Left colon (tissue), 2 donors: ENCODE results near the gene GRB14. TPM values are rescaled to one million over a fixed set of nuclear protein-coding genes. Genes with fewer than 3 reads are reported as not detected.

Experiments used
- ATAC-seq: fragments of 200-7000 bp; cut with Tn5 transposase; one replicate; pipeline ENCODE4 v1.9.1; 2020; ENCODE audit warnings: mild to moderate bottlenecking, moderate library complexity
- DNase-seq, 2 donors: peaks; one replicate each; pipeline ENCODE4 v3.0.0-alpha.2; 2020
- intact Hi-C, 2 donors: fragments of 100-400 bp; cut with DNase I in 1 of 2; cut with micrococcal nuclease in 1 of 2; formaldehyde crosslinking; loops; one replicate each; pipeline versions ENCODE4 v1.11.2 to v1.14.0; 2022; cut with DNase I, micrococcal nuclease
- total RNA-seq, 2 donors: library from RNA; stranded (reverse); fragmentation: NEBNext Ultra II Directional; extraction: Animal tissue kit (Norgen Biotek cat#: 25700); gene quantifications; one replicate each; pipeline ENCODE4 v1.2.1, GENCODE V29; 2021
- donor health status: DM: no; HTN: no; CAD: no.
- donor health status: DM: yes; HTN: yes; CAD: no.

GRB14 gene
- total RNA-seq, 2 donors from 2014 or later, result 1.2 to 1.6 TPM

- ATAC-seq (no peak), DNase-seq (no peak)
- intact Hi-C loops, result no loop called here
These were observed 171.0 kb downstream of the GRB14 start for GRCh38 chr2:164450278-164450677.

GRCh38 chr2:164449706-164450105, 171.6 kb downstream of the GRB14 start:
- DNase-seq (no peak), ATAC-seq (no peak)
- intact Hi-C loops, result no loop called here

- DNase-seq (no peak), ATAC-seq (no peak)
- intact Hi-C loops, result no loop called here
These were observed 173.6 kb downstream of the GRB14 start for GRCh38 chr2:164447660-164448059.

Other genes starting within 250 kb of the GRB14 start
- 10 to 100 TPM; 25.5 to 33.3 TPM for gene COBLL1, start 220.3 kb upstream of the GRB14 start, total RNA-seq